Lower leg skin (tissue), 3 donors: ENCODE measurements around the gene IKBKG.
"Not testable (repeated sequence)": the region's sequence is repeated elsewhere in the genome, so short reads cannot be mapped to it uniquely, and the experiment has no call there.

Source experiments
- POLR2A ChIP-seq, 2 donors: fragments of 450-650 bp; IDR thresholded peaks; one replicate each; pipeline ENCODE4 v1.6.1; 2016 to 2017; ENCODE audit warnings: antibody characterized with exemption in 2 of 2, mild to moderate bottlenecking in 1 of 2, moderate library complexity in 1 of 2
- TF ChIP-seq, protein P1 (sequence below), 3 donors: fragments of 450-650 bp; IDR thresholded peaks; one replicate each; pipeline ENCODE4 v1.5.1; 2016; ENCODE audit warnings: antibody characterized with exemption in 3 of 3, mild to moderate bottlenecking in 3 of 3, moderate library complexity in 2 of 3

DNA sequence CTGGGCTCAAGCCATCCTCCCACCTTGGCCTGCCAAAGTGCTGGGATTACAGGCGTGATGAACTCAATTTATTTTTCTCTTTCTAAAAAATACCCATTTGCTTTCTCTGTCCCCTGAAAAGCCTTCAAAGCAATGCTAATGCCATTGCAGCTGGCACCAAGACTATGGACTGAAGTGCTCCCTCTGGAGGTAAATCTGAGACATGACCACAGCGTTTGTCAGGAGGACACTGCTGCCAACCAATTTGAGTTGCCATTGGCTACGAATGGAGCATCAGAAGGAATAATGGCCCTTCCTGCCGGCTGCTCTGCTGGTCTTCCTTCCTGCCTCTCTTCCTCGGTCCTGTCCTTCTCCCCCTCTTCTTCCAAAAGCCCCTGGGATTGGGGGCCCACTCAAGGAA lies 27.7 kb downstream of the IKBKG start:
- TF ChIP-seq, protein P1, sequence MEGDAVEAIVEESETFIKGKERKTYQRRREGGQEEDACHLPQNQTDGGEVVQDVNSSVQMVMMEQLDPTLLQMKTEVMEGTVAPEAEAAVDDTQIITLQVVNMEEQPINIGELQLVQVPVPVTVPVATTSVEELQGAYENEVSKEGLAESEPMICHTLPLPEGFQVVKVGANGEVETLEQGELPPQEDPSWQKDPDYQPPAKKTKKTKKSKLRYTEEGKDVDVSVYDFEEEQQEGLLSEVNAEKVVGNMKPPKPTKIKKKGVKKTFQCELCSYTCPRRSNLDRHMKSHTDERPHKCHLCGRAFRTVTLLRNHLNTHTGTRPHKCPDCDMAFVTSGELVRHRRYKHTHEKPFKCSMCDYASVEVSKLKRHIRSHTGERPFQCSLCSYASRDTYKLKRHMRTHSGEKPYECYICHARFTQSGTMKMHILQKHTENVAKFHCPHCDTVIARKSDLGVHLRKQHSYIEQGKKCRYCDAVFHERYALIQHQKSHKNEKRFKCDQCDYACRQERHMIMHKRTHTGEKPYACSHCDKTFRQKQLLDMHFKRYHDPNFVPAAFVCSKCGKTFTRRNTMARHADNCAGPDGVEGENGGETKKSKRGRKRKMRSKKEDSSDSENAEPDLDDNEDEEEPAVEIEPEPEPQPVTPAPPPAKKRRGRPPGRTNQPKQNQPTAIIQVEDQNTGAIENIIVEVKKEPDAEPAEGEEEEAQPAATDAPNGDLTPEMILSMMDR (IDR thresholded peaks at IDR 0.05), result not testable (repeated sequence)
- not testable (repeated sequence) for TF ChIP-seq POLR2A (IDR thresholded peaks at IDR 0.05)
